GM18867 (cell line): ENCODE results near the gene GPR18.

ENCODE experiments used
- ATAC-seq: cut with Tn5 transposase; IDR thresholded peaks from one replicate; pipeline ENCODE4 v1.9.1; 2021; ENCODE audit warnings: mild to moderate bottlenecking, moderate library complexity; ENCODE audit not compliant: unreplicated experiment

The GPR18 gene

DNA sequence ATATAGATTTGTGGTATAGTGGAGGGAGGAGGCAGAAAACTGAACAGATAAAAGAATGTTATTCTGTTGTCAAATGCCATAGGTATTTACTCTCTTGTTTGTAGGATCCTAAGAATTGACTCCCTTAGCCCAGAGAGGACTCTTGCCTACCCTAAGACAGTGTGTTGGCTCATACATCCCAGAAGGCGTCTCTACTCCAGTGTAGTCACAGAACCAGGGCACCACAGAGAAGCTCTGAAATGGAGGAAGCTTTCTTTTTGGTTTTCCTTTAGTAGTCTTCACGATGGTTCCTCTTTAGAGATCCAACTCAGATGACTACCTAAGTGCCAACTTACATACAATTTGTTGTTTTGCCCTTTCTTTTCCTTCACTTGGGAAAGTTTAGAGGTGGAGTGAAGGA, 35.0 kb upstream of the GPR18 start:
- ATAC-seq, result no peak

- ATAC-seq, result no peak
Measured at GRCh38 chr13:99290894-99291293, 32.7 kb upstream of the GPR18 start.

- no peak for ATAC-seq
Measured at GRCh38 chr13:99289674-99290337, 31.6 kb upstream of the GPR18 start.

DNA sequence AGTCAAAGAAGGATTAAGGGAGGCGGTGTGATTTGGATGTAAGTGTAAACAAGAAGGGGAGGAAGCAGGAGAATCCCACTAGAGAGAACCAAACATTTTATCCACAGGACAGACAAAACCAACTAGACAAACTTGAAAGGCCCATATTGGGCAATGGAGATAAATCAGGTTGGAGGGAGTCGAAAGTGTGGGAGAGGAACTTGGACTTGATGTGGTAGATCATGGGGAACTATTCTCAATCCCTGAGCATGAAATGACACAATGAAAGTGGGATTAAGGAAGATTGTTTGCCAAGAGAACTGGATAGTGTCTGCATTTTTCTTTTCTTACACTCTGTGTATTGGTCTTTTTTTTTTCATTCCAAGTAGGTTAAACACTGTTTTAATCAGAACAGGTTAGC, 31.1 kb upstream of the GPR18 start:
- no peak for ATAC-seq

GRCh38 chr13:99288089-99288488, 29.9 kb upstream of the GPR18 start:
- ATAC-seq, result peak; percentile 89

GRCh38 chr13:99287551-99287950, 29.4 kb upstream of the GPR18 start:
- no peak for ATAC-seq

DNA sequence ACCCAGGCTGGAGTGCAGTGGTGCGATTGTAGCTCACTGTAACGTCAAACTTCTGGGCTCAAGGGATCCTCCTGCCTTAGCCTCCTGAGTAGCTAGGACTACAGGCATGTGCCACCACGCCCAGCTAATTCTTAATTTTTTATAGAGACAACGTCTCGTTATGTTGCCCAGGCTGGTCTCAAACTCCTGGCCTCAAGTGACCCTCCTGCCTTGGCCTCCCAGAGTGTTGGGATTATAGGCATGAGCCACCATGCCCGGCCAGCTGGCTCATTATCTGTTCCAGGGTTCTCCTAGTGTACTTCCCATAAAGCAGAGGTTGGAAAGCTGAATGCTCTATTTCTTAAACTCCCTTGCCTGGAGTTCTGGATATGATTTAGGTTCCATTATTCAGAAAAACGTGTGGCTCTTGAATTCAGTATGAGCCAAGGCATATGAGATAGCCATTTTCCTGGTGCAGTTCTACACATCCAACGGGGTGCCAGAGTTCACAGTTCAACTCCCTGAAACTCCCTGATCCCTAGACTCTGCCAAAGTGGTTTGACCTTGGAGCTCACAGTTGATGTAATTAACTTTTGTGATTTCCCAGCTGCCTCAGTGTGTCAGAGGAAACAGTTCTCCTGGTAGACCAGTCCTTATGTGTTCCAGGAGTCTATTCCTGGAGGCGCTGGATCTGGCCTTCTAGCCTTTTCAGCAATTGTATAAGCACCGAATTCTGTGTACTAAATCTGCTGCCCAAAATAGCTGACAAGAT, 27.4 kb upstream of the GPR18 start:
- no peak for ATAC-seq

GRCh38 chr13:99282264-99283231, 24.4 kb upstream of the GPR18 start:
- peak; percentile 65 for ATAC-seq

- ATAC-seq, result peak; percentile 80
Measured at GRCh38 chr13:99281811-99282263, 23.7 kb upstream of the GPR18 start.

- no peak for ATAC-seq
Measured at GRCh38 chr13:99280166-99280565, 22.0 kb upstream of the GPR18 start.

DNA sequence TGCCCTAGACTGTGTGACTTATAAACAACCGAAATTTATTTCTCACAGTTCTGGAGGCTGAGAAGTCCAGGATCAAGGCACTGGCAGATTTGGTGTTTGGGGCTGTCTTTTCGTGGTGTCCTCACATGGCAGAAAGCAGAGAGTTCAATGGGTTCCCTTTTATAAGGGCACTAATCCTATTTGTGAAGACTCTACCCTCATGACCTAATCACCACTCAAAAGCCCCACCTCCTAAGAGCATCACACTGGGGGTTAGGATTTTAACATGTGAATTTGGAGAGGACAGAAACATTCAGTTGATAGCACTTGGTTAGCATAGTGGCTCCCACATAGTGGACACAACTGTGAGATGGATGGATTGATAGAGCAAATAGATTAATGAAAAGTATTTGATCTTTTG, 21.5 kb upstream of the GPR18 start:
- no peak for ATAC-seq

DNA sequence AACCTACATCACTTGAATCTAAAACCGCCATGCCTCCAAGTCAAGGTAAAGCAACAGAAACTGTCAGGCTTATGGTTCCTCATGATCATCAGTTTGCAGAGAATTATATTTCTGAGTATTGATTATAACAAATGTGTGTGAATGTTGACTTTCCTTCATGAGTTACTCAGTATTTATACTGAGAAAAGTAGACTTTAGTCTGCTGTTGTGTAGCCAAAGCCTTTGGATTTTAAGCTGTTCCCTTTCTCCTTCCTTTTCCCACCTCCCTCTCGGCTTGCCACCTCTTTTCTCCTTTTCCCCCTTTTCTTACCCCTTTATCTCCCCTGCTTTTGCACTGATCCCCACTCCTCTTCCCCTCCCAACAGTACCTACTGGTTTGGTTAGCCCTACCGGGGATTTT, 20.7 kb upstream of the GPR18 start:
- no peak for ATAC-seq

DNA sequence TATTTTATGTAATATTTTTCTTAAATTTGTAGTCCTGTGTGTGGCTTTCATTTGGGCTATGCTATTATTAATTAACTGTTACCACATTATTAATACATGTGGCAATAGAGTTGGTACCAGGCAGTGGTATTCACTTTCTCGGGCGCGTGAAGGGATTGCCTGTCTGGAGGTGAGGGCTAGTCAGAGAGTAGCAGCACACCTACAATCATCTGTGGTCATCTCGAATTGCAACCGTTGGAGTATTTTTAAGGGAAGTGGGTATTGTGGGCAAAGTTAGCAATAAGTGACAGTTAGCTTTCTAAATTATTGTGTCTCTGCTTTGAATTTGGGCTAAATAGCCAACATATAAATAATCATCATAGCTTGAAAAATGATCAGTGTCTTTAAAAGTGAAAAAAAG, 20.0 kb upstream of the GPR18 start:
- no peak for ATAC-seq

DNA sequence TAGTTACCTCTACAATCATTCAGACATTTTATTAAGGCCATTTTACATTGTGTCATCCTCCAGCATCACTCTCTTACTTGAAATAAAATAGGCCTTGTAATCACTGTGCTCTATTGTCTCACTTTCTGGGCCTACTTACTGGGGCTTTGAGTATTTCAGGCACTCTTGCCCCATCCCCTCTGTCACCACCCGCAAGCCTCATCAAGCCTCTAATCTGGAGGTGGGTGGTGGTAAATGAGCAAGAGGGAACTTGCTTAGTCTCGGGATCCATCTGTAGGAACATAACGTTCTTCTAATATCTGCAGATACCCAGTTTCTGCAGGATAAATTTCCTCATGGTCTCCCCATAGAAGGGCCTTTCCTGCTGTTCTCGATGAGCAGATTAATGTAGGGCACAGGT, 19.4 kb upstream of the GPR18 start:
- ATAC-seq, result no peak

GRCh38 chr13:99276706-99277105, 18.5 kb upstream of the GPR18 start:
- no peak for ATAC-seq

DNA sequence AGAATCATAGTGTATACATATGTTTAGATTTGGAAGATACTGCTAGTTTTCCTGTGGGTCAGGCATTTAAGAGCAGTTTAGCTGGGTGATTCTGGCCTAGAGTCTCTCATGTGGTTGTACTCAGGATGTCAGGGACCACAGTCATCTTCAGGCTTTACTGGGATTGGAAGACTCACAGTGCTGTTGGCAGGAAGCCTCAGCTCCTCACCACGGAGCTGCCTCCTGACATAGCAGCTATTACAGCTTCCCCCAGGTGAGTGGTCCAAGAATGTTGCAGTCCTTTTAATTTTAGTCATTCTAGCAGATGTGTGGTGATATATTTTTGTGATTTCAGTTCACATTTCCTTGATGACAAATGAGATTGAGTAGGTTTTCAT, 16.9 kb upstream of the GPR18 start:
- ATAC-seq, result no peak

DNA sequence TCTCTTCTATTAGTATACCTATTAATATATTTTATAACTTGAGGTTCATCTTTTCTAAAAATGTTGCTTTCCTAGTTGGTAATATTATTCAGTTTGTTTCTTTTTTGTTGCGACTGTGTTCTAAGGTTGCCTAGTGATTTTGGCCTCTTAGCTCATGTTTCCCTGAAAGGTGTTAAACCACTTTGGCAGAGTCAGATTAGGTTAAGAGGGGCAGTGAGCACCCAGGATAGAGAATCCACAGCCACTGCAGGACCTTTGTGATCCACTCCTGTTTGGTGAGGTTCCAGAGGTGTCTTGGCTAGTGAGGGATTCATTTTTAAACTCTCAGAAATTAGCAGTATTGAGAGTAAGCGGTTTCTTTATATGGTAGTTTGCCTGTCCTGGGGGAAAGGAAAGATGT, 14.9 kb upstream of the GPR18 start:
- ATAC-seq, result no peak

GRCh38 chr13:99272481-99272880, 14.3 kb upstream of the GPR18 start:
- ATAC-seq, result no peak

DNA sequence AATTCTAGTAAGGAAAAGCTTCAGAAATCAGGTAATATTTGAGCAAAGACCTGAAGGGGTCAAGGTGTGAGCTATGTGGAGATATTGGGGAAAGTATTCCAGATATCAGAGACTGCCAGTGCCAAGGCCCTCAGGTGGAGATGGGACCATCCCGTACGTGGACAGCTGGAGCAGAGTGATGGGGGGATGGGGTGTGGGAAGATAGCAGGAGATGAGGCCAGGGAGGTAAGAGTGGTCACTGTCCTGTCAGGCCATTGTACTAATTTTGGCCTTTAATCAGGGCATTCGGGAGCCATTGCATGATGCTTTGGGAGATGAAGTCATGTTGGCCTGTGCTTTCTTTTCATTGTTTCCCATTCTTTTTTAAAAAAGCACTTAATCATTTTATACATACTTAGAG, 13.1 kb upstream of the GPR18 start:
- no peak for ATAC-seq

DNA sequence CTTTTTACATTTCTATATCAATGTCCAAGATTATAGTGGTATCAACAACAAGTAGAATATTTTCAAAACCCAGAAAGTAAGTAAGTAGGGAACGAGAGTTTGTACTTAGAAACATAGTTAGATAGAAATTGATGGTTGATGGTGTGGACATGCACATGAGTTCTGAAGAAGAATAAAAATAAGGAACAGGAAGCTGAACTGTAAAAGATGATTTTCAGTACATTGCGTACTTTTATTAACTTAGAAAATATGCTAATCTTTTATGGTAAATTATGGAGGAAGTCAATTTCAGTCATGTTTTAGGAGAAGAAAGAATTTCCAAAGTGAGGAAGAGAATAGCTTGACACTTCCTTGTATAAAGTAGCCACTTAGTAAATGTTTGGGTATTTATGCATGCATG, 12.3 kb upstream of the GPR18 start:
- ATAC-seq, result no peak

DNA sequence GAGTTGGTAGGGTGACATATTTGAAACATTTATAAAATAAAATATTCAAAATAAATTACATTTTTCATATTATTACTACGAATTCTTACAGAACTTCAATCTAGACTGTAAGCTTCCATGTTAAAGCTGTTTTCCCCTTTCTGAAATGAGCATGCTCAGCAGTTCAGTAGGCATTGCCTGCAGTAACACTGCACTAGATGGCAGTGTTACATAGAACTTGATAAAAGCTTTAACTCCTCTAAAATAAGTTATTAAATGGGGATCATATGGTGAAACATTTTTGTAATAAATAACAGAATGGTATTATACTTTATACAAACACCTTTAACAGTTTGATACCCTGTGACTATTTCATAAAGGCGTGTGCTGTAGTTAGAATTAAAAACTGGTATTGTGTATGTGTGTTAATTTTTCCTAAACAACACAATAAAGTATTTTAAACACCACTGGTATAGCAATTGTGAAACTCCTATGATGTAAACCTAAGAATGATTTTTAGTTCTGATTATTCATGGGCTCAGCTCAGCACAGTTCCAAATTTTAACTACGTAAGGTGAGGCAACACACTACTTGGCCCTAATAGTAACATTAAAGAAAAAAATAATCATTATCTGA, 11.6 kb upstream of the GPR18 start:
- ATAC-seq, result peak; percentile 61
